GM12872 (cell line): Measurements from ENCODE around the gene SMYD3.

Experiments
- TF ChIP-seq, protein P1 (sequence below): IDR thresholded peaks from 3 replicates; pipeline ENCODE4 v1.5.1; 2011; ENCODE audit warnings: low read depth, mild to moderate bottlenecking, low read length, moderate library complexity; ENCODE audit not compliant: insufficient read depth

The SMYD3 gene

DNA sequence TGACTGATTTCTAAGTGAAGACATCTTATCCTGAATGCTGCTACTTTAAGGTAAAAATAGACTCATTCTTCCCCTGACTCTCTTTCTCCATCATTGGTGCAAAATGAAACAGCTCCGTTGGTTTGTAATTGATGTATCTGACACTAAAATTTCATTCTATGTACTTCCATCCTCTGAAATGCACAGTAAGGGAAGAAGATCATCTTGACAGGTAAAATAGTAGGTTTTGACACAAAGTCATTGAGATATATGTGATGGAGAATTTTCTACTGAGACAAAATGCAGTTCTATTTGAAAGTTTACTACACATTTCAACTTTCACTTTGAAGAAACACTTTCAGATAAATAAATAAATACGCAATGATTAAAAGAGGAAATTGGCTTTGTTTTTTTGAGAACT is 348.9 kb downstream of the SMYD3 start:
- TF ChIP-seq, protein P1, sequence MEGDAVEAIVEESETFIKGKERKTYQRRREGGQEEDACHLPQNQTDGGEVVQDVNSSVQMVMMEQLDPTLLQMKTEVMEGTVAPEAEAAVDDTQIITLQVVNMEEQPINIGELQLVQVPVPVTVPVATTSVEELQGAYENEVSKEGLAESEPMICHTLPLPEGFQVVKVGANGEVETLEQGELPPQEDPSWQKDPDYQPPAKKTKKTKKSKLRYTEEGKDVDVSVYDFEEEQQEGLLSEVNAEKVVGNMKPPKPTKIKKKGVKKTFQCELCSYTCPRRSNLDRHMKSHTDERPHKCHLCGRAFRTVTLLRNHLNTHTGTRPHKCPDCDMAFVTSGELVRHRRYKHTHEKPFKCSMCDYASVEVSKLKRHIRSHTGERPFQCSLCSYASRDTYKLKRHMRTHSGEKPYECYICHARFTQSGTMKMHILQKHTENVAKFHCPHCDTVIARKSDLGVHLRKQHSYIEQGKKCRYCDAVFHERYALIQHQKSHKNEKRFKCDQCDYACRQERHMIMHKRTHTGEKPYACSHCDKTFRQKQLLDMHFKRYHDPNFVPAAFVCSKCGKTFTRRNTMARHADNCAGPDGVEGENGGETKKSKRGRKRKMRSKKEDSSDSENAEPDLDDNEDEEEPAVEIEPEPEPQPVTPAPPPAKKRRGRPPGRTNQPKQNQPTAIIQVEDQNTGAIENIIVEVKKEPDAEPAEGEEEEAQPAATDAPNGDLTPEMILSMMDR: no peak

DNA sequence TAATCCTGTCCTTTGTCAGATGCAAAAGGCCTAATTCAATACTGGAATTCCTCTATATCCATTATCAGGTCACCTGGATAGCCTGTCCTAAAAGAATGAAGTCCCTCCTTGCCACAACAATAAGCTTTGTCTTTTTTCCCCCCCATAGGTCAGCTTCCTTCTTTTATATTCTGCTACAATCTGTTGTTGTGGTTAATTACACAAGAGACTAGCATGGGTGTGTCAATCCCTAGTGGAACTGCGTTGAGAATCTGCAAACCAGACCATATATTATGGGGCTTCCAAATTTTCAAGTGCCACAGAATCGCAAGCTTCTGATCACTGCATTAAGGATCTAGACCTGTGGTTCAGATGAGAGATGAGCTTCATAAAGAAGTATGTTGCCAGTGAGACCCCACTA is 349.6 kb downstream of the SMYD3 start:
- TF ChIP-seq, protein P1: no peak

DNA sequence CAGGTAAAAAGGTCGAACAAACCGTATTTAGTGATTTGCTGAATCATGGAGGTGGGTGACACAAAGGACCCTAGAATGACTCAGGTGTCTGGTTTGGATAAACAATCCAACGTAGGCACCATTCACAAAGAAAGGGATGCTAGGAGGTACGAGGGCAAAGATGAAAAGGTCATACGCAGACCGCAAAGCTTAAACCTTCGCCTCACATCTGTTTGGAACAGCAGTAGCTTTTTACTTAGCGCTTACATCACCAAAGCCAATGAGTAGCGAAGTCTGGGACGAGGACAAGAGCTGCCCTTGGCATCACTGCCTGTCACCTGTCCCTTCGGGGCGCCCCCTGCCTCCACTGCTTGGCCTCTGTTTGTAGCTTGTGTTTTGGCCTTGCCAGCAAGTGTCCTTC is 350.2 kb downstream of the SMYD3 start:
- TF ChIP-seq, protein P1: no peak

DNA sequence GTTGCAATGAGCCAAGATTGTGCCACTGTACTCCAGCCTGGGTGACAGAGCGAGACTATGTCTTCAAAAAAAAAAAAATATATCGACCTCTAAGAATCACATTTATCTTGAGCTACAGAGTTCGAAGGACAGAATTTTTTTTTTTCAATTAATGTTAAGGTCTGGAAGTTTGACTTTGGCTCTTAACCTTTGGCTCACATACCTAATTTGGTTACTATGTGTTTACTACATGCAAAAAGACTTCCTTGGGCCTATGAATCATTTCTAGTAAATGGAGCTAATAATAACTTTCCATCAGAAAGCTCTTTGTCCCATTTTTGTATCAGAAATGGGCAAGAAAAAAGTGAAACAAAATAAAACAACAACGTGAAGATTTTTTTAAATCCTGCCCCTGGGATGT is 351.2 kb downstream of the SMYD3 start:
- TF ChIP-seq, protein P1: no peak

DNA sequence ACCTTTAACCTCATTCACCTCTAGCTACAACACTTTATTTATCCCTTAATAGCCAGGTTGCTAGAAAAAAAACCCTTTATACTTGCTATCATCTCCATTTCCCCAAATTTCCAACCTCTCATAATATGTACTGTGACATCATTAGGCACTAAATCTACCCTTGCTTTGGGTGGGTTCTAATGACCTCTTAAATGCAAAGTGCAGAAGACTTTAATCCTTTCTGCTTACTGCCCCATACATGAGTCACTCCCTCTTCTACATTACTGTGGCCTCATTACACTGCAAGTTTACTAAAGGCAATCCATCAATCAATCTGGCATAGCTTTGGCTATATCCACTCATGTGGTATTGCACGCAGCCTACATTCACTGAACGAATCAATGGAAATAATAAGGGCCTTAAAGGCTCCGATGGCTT is 353.3 kb downstream of the SMYD3 start:
- TF ChIP-seq, protein P1: no peak

DNA sequence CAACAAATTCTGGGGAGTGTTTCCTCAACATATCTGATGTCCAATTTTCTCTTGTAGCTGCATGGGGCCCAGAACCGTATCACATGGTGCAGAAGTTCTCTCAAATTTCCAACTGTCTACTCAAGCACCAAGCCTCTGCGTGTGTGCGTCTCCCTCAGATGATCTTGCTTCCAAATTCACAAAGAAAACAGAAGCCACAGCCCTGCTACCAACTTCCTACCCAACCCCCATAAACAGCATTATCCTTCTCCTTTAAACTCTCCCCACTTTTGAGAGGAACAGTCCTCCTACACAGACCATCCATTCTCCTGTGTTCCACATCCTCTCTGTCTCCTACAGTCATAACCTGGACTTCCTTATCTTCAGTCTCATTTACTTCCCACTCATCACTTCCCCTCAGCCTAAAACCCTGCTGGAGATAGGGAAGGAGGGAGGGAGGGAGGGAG is 354.1 kb downstream of the SMYD3 start:
- TF ChIP-seq, protein P1: no peak

DNA sequence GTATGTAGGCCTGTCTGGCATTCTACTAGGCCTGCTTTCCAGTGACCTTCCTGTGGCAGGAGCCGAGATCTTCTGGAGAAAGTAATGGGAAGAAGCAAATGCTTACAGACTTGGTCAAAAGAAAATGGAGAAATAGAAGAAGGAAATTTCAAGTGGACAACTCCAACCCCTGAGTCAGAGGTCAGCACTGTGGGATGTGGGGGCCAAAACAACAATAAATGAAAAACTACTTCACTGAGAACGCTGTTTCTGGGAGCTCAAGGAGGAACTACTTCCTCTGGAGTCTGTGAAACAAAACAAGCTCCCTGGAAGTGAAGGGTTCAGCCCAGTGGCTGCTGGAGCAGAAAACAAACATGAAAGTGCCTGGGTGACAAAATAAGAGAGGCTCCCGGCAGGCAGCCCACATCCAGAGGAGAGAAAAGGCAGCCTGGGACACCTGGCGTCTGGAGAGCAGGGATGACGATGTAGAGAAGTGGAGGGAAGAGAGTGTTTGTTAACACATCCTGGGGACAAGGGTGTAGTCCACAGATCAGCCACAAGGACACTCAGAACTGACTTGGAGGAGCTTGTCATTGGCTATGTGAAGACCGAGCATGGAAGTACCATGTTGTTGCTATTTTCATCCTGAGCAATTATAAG is 355.2 kb downstream of the SMYD3 start:
- TF ChIP-seq, protein P1: no peak
